KG1 (cell line): Measurements from ENCODE around the gene METTL14.

Experiments used
- DNase-seq: peaks from one replicate; lab custom pipeline; 2025; lab: John Stamatoyannopoulos, UW

Gene METTL14

GRCh38 chr4:118734491-118735205, 49.5 kb downstream of the METTL14 start:
- no peak for DNase-seq

DNA sequence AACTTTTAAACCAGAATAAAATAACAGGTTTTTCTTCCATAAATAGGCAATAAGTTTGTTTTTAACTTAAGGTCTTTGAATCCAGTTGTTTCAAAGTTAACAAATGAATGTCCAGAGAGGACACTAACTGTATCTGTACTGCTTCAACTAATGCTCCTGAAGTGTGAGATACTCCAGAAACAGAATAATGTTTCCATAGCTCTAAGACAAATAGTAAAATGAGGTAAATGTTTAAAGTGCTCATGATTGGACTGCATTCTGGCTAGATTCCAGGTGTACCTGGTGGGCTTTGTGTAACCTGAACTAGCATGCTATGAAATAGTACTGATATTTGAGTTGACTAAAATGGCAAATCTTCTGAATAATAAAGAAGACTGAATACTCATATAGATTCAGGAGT, 51.7 kb downstream of the METTL14 start:
- DNase-seq = no peak

GRCh38 chr4:118738090-118738489, 52.9 kb downstream of the METTL14 start:
- no peak for DNase-seq

- DNase-seq = no peak
Observed at GRCh38 chr4:118739022-118739713, 54.0 kb downstream of the METTL14 start.

- DNase-seq = no peak
Observed at GRCh38 chr4:118740869-118741268, 55.7 kb downstream of the METTL14 start.

- no peak for DNase-seq
Observed at GRCh38 chr4:118741301-118741855, 56.2 kb downstream of the METTL14 start.

DNA sequence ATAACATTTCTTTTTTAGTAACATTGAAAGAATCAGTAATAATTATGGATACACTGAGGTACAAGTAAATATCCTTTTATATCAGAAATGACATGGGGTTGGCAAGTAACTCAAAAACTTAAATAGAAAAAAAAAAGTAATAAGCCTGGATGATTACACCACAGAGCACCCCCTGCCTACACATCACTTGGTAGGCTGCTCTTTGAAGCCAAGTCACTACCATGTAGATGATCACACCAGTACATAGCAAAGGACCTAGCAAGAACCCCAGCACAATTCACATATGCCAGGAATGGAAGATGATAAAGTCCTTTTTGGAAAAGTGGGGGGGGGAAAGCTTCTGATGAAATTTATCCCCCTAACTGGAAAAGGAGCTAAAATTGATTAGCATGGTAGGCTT, 56.9 kb downstream of the METTL14 start:
- no peak for DNase-seq

DNA sequence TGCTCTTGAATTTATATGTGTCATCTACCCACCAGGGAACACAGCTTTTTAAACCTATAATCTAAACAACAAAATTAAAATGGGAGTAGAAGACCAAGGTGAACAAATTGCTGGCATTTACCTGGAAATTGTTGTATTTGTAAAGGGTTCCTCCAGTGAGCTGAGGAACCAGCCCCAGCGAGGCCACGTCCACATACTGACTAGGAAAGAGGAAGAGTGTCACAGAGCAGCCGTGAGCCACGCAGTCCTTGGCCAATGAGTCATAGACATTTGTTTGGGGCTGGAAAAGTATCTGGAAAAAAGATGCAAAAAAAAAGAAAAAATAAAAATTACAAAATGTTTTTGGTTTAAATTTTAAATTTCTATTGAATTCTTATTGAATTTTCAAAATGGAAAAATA, 58.7 kb downstream of the METTL14 start:
- DNase-seq = no peak

- DNase-seq = no peak
Observed at GRCh38 chr4:118745357-118745756, 60.2 kb downstream of the METTL14 start.

- no peak for DNase-seq
Observed at GRCh38 chr4:118746251-118746919, 61.2 kb downstream of the METTL14 start.

DNA sequence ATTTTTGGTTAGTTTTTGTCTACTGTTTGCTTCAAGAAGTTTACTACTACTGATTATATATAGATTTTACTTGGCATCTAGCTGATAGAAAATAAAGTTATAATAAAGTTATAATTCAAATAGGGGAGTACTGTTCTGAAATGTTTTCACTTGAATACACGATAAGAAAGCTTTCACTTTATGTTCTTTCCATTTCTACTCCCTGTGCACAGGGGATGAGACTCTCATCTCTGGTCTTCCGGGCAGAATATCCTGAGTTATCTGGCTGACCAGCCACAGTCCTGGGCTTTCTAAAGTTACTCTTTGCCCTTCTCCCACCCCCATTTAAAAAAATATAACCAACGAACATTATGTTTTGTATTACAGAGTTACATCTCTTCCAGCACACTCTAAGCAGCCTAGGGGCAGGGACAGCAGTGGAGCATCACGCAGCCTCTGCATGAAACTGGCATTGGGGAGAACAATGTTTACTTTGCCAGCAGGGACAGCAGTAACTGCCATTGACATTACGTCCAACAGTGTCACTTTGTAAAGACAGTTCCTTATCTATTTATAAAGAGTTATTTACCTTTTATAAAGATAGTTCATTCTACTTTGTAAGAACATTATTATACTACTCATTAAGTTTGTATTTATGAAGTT, 64.3 kb downstream of the METTL14 start:
- DNase-seq = no peak

DNA sequence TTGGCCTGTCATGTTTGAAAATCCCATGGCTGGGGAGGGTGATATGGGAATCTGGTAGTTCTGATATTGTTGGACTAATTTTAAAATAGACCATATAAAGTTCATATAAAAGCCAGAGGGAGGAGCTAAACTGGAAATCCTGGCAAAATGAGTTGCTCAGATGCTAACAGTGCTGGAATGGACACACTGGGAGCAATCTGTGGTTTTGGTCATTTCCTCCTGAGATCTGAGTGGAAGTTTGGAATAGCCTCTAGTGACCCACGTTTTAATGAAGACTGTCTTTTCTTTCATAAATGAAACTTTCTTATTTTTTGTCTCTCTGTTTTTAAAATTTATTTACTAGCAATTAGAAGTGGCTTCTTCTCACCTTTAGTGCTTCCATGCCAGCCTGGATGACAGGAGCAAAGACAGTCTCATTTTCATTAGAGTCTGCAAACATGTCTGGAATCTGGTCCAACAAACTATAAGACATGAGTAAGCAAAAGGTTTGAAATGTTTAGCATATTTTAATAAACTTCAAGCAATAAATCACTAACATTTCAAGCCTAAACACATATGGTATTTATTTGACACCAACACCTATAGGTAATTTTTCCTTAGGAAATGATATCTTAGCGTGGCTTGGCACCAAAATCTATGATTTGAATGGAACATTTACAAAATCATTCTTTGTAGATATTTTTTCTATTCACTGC, 66.6 kb downstream of the METTL14 start:
- DNase-seq = no peak

DNA sequence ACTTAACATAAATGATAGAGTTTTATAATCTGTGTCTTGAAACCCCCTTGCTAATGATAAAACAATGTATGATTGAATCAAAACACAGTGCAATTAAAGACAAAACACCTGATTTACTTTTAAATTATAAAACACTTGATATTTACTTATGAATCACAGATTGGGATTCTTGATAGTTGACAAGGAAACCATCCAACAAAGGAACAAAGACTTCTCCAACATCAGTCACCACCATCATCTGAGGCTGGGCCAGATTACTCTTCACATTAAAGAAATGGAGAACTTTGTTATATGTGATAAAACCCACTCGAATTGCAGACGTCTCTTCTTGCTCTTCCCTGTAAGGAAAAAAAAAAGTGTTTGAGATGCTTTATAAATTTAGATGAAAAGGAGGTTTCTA, 67.4 kb downstream of the METTL14 start:
- DNase-seq = no peak

GRCh38 chr4:118753096-118753495, 67.9 kb downstream of the METTL14 start:
- DNase-seq = no peak

DNA sequence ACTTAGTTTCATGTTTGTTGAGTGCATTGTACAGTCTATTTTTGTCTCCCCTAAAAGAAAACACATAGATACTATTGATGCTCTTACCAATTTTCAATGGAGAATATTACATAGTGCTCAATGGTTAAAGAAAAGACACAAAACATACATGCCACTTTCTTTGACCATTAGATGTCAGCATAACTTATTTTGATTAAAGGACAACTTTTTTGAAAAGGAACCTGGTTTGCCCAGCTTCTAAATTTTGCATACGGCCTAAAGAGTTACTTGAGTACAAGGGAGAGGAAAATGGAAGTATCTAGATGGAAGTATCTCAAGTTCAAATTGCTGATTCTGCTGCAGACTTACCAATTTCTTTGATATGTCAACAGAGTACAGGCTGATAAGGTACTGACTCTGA, 68.5 kb downstream of the METTL14 start:
- DNase-seq = no peak

DNA sequence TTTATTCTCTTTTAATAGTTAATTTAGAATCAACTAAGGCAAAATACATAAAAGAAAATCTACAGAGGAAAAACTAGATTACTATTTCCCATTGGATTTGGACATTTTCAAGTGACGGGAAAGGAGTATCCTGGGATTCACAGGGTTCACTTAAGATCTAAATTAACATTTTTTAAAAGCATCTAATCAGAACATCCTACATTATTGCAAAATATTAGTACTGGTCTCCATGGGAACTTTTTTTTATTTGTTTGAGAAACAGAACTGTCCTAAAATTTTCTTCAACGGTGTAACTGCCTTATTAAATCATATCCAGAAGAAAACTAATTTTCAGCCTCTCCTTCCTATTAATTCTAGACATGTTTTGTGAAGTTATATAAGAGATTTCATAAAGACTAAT, 69.7 kb downstream of the METTL14 start:
- no peak for DNase-seq

DNA sequence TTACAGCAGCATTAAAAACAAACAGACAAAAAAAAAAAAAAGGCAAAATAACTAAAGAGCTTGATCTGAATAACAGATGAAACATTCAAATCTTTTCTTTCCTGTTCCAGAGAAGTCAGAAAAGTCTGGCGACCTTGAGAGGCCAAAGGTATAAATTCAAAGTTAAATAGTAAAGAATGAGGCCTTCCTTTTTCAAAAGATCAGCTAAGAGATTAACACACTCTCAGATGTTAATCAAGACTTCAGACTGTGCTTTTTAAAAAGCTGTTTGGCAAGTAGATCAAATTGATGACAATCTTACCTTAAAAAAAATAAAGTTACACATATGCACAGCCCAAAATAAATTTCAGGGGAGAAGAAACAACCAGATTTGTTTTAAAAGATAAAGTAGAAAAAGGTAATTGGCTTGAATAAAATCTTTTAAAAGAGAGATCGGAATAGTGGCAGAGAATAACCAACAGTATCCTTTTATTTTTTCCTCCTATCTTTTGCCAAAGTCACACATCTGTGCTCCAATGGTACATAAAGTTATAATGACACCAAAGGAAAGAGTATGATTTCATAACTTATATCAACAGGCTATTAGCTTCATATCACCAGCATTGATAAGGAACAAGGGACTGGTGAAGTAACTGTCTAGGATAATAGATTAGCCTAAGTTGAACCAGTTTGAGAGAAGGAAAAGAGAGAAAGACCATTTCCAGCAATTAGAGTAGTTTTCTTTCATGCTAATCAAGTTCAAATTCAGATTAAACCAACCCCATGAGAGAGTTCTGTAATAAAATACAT, 70.4 kb downstream of the METTL14 start:
- no peak for DNase-seq

- no peak for DNase-seq
Observed at GRCh38 chr4:118756429-118756828, 71.2 kb downstream of the METTL14 start.

DNA sequence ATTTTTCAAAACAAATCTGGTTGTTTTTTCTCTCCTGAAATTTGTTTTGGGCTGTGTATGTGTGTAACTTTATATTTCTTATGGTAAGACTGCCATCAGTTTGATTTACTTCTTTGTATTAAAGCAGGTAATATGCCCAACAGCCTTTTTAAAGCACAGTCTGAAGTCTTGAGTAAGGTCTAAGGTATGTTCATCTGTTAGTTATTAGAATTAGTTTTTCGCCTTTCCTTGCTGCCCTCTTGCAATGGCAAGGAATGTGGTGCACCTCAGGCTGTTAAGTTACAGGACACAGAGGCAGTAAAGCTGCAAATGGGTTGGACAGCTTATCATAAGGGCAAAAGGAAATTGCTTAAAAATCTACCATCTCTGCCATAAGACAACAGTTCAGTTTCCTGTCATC, 71.8 kb downstream of the METTL14 start:
- DNase-seq = no peak

DNA sequence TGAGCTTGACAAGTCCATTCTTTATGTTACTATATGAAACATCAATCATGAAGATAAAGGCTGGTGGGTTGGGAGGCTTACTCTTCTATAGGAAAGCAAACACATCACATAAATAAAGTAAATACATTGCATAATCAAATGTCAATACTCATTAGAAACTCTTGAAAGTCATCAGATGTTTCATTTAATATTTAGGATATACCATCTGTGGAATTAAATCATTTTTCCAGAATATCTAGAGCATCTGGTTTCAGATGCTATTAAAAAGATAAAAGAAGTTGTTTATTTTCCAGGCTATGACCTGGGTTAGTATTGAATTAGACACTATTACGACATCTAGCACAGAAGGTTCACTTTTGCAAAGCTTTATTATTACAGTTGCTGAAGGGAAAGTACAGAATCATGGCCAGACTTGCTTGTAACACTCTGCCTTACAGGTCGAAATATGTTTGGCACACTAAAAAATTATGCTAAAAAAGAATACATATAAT, 72.6 kb downstream of the METTL14 start:
- DNase-seq = no peak

- DNase-seq = no peak
Observed at GRCh38 chr4:118758293-118758692, 73.1 kb downstream of the METTL14 start.
